Measurements from ENCODE around the gene ATP6V1D. TPM values are rescaled to one million over a fixed set of nuclear protein-coding genes. Genes with fewer than 3 reads are reported as not detected.

The ATP6V1D gene
- total RNA-seq, 2 donors from 2014 or later: 30.3 to 50.1 TPM

DNA sequence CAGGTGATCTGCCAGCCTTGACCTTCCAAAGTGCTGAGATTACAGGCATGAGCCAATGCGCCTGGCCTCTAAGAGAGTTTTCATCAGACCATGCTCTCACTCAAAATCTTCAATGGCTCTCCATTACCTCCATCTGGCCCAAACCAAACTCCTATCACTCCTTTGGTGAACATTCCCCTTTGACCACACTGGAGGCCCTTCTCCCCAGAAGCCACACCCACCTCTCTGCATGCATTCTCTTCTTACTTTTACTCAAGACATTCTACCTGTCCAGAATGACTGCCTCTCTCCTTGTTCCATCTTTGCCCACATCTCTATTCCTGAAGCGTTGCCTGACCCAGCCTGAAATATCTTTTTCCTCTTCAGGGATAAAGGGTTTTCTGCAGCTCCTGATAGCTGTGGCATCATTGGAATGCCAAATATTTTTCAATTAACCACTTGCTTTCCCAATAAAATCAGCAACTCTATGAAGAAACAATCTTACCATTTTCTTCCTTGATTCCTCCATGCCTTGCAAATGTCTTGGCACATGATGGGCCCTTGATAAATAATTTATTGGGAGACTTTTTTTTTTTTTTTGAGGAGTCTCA, 36.9 kb upstream of the ATP6V1D start:
- Histone ChIP-seq H3K9me3 (no peaks in the 10 kb centered on the region), H3K4me1 (ENCODE audit: control insufficient read depth in 1 of 2, low read depth in 2 of 2) (no peaks in the 10 kb centered on the region), H3K27ac (no peak overlapping the region), H3K27me3 (replicated peaks; ENCODE audit: insufficient read depth) (no peaks in the 10 kb centered on the region), H3K36me3 (no peaks in the 10 kb centered on the region), H3K4me3 (no peak overlapping the region)
- ATAC-seq (ENCODE audit: insufficient number of reproducible peaks, low FRiP score, low read depth) (no peak), DNase-seq (ENCODE audit: low spot score) (no peak)
- TF ChIP-seq, protein P1, sequence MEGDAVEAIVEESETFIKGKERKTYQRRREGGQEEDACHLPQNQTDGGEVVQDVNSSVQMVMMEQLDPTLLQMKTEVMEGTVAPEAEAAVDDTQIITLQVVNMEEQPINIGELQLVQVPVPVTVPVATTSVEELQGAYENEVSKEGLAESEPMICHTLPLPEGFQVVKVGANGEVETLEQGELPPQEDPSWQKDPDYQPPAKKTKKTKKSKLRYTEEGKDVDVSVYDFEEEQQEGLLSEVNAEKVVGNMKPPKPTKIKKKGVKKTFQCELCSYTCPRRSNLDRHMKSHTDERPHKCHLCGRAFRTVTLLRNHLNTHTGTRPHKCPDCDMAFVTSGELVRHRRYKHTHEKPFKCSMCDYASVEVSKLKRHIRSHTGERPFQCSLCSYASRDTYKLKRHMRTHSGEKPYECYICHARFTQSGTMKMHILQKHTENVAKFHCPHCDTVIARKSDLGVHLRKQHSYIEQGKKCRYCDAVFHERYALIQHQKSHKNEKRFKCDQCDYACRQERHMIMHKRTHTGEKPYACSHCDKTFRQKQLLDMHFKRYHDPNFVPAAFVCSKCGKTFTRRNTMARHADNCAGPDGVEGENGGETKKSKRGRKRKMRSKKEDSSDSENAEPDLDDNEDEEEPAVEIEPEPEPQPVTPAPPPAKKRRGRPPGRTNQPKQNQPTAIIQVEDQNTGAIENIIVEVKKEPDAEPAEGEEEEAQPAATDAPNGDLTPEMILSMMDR (IDR thresholded peaks at IDR 0.05): no peak

DNA sequence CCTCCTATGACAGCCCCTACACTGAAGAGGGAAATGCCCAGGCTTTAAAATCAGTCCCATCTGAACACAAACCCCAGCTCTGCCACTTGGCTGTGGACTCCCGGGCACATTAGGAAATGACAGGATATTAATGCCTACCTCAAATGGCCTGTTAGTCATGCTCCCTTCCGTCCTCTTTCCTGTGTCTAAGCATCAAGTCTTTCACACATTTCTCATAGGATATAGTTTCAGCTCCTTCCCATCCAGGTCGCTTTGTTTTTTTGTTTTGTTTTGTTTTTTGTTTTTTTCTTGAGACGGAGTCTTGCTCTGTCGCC, 36.2 kb upstream of the ATP6V1D start:
- Histone ChIP-seq H3K4me1 (ENCODE audit: control insufficient read depth in 1 of 2, low read depth in 2 of 2) (no peaks in the 10 kb centered on the region), H3K36me3 (no peaks in the 10 kb centered on the region), H3K27ac (no peak overlapping the region), H3K9me3 (no peaks in the 10 kb centered on the region), H3K4me3 (no peak overlapping the region), H3K27me3 (replicated peaks; ENCODE audit: insufficient read depth) (no peaks in the 10 kb centered on the region)
- TF ChIP-seq, protein P1 (IDR thresholded peaks at IDR 0.05): no peak
- ATAC-seq (ENCODE audit: insufficient number of reproducible peaks, low FRiP score, low read depth) (no peak), DNase-seq (ENCODE audit: low spot score) (no peak)

DNA sequence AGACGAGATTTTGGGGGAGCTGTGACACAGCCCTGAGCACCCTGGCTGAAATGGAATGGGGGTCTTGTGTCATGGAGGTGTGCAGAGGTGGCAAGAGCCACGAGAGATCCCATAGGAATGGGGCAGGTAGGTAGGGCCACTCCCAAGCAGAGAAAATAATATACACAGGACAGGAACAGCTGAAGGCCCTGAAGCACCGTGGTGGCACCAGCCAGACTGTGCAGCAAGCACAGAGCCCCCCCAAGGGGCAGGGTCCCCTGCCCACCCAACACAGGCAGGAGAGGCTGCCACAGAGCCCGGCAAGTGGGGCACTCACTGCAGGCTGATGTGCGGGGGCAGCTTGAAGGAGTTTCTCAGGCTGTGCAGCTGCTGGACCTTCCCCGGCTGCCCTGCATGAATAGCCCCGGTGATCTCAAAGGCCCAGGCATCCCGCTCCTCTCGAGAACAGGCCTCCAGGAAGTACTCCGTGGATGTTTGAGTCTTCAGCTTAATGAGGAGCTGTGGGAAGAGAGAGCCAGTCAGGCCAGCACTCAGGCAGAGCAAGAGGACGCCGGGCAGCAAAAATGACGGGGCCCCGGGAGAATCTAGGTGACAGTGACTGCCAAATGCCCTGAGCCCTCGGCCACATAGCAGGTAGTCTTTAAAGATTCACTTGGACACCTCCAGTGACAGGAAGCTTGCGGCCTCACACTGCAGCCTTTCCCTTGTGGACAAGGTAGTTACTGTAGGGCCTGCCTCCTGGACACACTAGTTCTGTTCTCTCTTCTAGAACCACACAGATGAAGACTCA, 35.7 kb upstream of the ATP6V1D start:
- TF ChIP-seq, protein P1 (IDR thresholded peaks at IDR 0.05): no peak
- Histone ChIP-seq H3K27ac (no peak overlapping the region), H3K4me1 (ENCODE audit: control insufficient read depth in 1 of 2, low read depth in 2 of 2) (no peaks in the 10 kb centered on the region), H3K36me3 (no peaks in the 10 kb centered on the region), H3K27me3 (replicated peaks; ENCODE audit: insufficient read depth) (no peaks in the 10 kb centered on the region), H3K9me3 (no peaks in the 10 kb centered on the region), H3K4me3 (no peak overlapping the region)
- no peak for ATAC-seq (ENCODE audit: insufficient number of reproducible peaks, low FRiP score, low read depth)
- DNase-seq (ENCODE audit: low spot score): no peak

DNA sequence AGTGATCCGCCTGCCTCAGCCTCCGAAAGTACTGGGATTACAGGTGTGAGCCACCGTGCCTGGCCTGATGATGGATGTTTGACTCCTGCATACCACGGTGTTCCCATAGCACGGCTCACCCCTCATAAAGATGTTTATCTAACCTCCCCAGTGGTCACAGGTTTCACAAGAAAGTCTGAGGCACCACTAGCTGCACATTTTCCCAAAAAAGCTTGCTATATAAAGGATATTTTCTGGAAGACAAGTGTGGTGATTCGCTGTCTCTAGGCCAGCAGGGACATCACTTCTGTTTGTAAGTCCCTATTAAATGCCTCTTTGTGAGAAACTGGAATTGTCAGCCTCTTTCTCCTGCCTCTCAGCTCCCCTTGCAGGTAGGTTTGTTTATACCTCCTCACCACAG, 34.1 kb upstream of the ATP6V1D start:
- H3K36me3 ChIP-seq: no peaks in the 10 kb centered on the region
- H3K27me3 ChIP-seq (replicated peaks; ENCODE audit: insufficient read depth): no peaks in the 10 kb centered on the region
- DNase-seq (ENCODE audit: low spot score) (no peak), ATAC-seq (ENCODE audit: insufficient number of reproducible peaks, low FRiP score, low read depth) (no peak)
- H3K4me1 ChIP-seq (ENCODE audit: control insufficient read depth in 1 of 2, low read depth in 2 of 2): no peaks in the 10 kb centered on the region
- TF ChIP-seq, protein P1 (IDR thresholded peaks at IDR 0.05): no peak
- no peak overlapping the region for H3K4me3 ChIP-seq
- no peak overlapping the region for H3K27ac ChIP-seq
- H3K9me3 ChIP-seq: no peaks in the 10 kb centered on the region

DNA sequence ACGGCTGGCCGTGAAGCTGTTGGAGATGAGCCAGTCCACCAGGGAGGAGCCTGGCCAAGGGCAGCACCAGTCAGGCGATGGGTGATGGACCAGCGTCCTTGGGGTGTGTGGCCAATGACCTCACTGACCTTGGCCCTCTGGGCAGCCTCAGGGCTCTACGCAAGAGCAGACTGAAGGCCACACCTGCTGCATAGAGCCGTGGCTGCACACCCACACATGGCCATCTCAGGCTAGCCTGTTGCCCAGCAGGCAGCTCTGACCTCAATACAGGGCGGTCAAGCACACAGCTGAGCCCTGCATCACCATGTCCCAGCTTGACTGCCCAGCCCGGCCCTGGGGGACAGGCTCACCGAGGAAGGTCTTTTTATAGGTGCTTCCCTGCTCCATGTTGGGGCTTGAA, 33.2 kb upstream of the ATP6V1D start:
- TF ChIP-seq, protein P1 (IDR thresholded peaks at IDR 0.05): no peak
- H3K4me3 ChIP-seq: no peak overlapping the region
- H3K27ac ChIP-seq: no peak overlapping the region
- DNase-seq (ENCODE audit: low spot score) (no peak), ATAC-seq (ENCODE audit: insufficient number of reproducible peaks, low FRiP score, low read depth) (no peak)
- H3K36me3 ChIP-seq: no peaks in the 10 kb centered on the region
- no peaks in the 10 kb centered on the region for H3K4me1 ChIP-seq (ENCODE audit: control insufficient read depth in 1 of 2, low read depth in 2 of 2)
- H3K27me3 ChIP-seq (replicated peaks; ENCODE audit: insufficient read depth): no peaks in the 10 kb centered on the region
- H3K9me3 ChIP-seq: no peaks in the 10 kb centered on the region
